Progenitor cell of endocrine pancreas (in vitro differentiated cells): ENCODE data around the gene RCAN3. TPM values are rescaled to one million over a fixed set of nuclear protein-coding genes. Genes with fewer than 3 reads are reported as not detected.

ENCODE experiments used
- DNase-seq: peaks from one replicate; pipeline ENCODE4 v3.0.0; 2021; ENCODE audit warnings: low spot score; ENCODE audit not compliant: unreplicated experiment
- H3K27ac Mint-ChIP-seq: 2 replicates; pipeline ENCODE4 v1.8.0; 2021; ENCODE audit warnings: mild to moderate bottlenecking, moderate library complexity, mixed read lengths
- H3K27me3 Mint-ChIP-seq: 2 replicates; pipeline ENCODE4 v1.8.0; 2021; ENCODE audit warnings: mixed read lengths
- H3K36me3 Mint-ChIP-seq: 2 replicates; pipeline ENCODE4 v1.8.0; 2022; ENCODE audit warnings: mixed read lengths; ENCODE audit not compliant: insufficient read depth
- H3K4me1 Mint-ChIP-seq: 2 replicates; pipeline ENCODE4 v1.8.0; 2021; ENCODE audit warnings: low read depth, mixed read lengths
- H3K4me3 Mint-ChIP-seq: 2 replicates; pipeline ENCODE4 v1.8.0; 2021; ENCODE audit warnings: low read depth, mild to moderate bottlenecking, moderate library complexity, mixed read lengths
- H3K9me3 Mint-ChIP-seq: 2 replicates; pipeline ENCODE4 v1.8.0; 2021; ENCODE audit warnings: low read depth, mixed read lengths
- total RNA-seq: library from RNA; stranded (reverse); gene quantifications from 2 replicates; pipeline ENCODE4 v1.2.1, GENCODE V29; 2021
- TF ChIP-seq, protein P1 (sequence below): fragments of 200-600 bp; sonication (generic); IDR thresholded peaks from one replicate; pipeline ENCODE4 v1.5.0; 2021; ENCODE audit warnings: antibody characterized with exemption, mild to moderate bottlenecking; ENCODE audit not compliant: unreplicated experiment

RCAN3 gene
- total RNA-seq, 1 donor from 2014 or later: 31.0 TPM

GRCh38 chr1:24570265-24571125, 67.9 kb downstream of the RCAN3 start:
- TF ChIP-seq, protein P1, sequence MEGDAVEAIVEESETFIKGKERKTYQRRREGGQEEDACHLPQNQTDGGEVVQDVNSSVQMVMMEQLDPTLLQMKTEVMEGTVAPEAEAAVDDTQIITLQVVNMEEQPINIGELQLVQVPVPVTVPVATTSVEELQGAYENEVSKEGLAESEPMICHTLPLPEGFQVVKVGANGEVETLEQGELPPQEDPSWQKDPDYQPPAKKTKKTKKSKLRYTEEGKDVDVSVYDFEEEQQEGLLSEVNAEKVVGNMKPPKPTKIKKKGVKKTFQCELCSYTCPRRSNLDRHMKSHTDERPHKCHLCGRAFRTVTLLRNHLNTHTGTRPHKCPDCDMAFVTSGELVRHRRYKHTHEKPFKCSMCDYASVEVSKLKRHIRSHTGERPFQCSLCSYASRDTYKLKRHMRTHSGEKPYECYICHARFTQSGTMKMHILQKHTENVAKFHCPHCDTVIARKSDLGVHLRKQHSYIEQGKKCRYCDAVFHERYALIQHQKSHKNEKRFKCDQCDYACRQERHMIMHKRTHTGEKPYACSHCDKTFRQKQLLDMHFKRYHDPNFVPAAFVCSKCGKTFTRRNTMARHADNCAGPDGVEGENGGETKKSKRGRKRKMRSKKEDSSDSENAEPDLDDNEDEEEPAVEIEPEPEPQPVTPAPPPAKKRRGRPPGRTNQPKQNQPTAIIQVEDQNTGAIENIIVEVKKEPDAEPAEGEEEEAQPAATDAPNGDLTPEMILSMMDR: no peak
- H3K9me3 Mint-ChIP-seq: no peaks in the 10 kb centered on the region
- no peaks in the 10 kb centered on the region for H3K36me3 Mint-ChIP-seq

GRCh38 chr1:24572301-24572700, 69.7 kb downstream of the RCAN3 start:
- TF ChIP-seq, protein P1: no peak
- no peak for DNase-seq
- Mint-ChIP-seq H3K9me3 (no peaks in the 10 kb centered on the region), H3K4me1 (peaks cover 7% of the 10 kb centered on the region), H3K36me3 (no peaks in the 10 kb centered on the region), H3K27me3 (no peaks in the 10 kb centered on the region), H3K4me3 (no peak overlapping the region), H3K27ac (no peak overlapping the region)

More at GRCh38 chr1:24570265-24571125, 67.9 kb downstream of the RCAN3 start:
- no peak for DNase-seq
- Mint-ChIP-seq H3K27ac (no peak overlapping the region), H3K27me3 (peaks cover 7% of the 10 kb centered on the region), H3K4me3 (no peak overlapping the region), H3K4me1 (peaks cover 7% of the 10 kb centered on the region)

DNA sequence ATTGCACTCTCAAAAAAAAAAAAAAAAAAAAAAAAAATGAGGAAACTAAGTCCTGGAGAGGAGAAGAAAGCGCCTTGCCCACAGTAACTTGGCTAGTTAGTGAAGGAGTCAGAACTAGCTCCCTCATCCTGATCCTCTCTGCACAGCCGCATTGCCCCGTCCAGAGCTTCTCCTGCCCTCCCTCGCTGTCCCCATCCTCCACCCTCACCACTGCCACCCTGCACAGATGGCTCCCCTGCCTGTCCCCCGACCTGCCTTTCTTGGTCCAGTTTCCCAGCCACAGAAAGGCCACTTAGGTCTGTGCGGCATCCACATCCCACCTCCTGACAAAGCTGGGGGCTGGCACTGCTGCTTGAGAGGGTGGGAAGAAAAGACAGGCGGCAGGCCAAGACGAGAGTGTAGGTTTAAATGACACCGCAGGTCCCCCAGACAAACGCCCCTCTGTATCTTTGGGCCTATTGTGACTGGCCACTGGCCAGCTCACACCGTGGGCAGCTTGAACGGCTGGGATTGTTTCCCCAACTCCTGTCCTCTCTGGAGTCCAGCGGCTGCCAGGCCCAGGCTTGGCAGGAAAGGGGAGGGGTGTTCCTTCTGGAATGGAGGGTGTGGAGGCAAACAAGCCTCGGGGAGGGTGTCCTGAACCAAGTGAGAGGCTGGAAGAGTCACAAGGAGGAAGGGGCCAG, 73.4 kb downstream of the RCAN3 start:
- TF ChIP-seq, protein P1: no peak
- Mint-ChIP-seq H3K4me1 (no peaks in the 10 kb centered on the region), H3K27ac (no peak overlapping the region), H3K9me3 (no peaks in the 10 kb centered on the region), H3K36me3 (no peaks in the 10 kb centered on the region), H3K27me3 (no peaks in the 10 kb centered on the region), H3K4me3 (no peak overlapping the region)
- no peak for DNase-seq

DNA sequence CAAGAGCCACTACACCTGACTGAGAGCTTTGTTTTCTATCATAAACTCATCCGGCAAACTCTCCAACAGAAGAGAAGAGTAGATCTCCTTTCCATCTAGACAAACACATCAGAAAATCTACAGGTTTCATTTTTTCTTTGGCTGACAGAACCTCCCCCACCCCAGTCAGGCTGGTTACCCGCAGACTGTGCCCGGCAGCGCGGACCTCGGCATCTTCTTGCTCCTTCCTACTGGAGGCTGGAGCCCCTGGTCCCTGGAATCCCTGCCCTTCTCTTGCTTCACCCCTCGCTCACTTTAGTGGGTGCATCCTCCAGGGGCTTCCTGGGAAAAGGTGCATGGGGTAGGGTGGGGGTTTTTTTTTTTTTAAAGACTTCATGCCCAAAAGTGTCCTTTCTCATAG, 76.2 kb downstream of the RCAN3 start:
- H3K27me3 Mint-ChIP-seq: no peaks in the 10 kb centered on the region
- no peak overlapping the region for H3K4me3 Mint-ChIP-seq
- DNase-seq: no peak
- no peaks in the 10 kb centered on the region for H3K4me1 Mint-ChIP-seq
- no peaks in the 10 kb centered on the region for H3K36me3 Mint-ChIP-seq
- peaks cover 3% of the 10 kb centered on the region for H3K9me3 Mint-ChIP-seq
- TF ChIP-seq, protein P1: no peak
- H3K27ac Mint-ChIP-seq: no peak overlapping the region

- H3K9me3 Mint-ChIP-seq: peaks cover 3% of the 10 kb centered on the region
- no peak for DNase-seq
- H3K27me3 Mint-ChIP-seq: peaks cover 9% of the 10 kb centered on the region
- no peak overlapping the region for H3K27ac Mint-ChIP-seq
- TF ChIP-seq, protein P1: no peak
- H3K4me1 Mint-ChIP-seq: no peaks in the 10 kb centered on the region
- no peaks in the 10 kb centered on the region for H3K36me3 Mint-ChIP-seq
- no peak overlapping the region for H3K4me3 Mint-ChIP-seq
These were observed 78.1 kb downstream of the RCAN3 start for GRCh38 chr1:24580756-24581155.
